GM19452 (cell line): ENCODE data around the gene AKR1C3.
"Not testable (repeated sequence)": the region's sequence is repeated elsewhere in the genome, so short reads cannot be mapped to it uniquely, and the experiment has no call there.

Experiments used
- ATAC-seq: cut with Tn5 transposase; IDR thresholded peaks from one replicate; pipeline ENCODE4 v1.9.1; 2021; ENCODE audit not compliant: unreplicated experiment

The AKR1C3 gene

GRCh38 chr10:5136468-5137087, 42.4 kb downstream of the AKR1C3 start:
- no peak for ATAC-seq

GRCh38 chr10:5137699-5138098, 43.5 kb downstream of the AKR1C3 start:
- ATAC-seq = not testable (repeated sequence)

- no peak for ATAC-seq
Measured at GRCh38 chr10:5142199-5142598, 48.0 kb downstream of the AKR1C3 start.

GRCh38 chr10:5143137-5143536, 48.9 kb downstream of the AKR1C3 start:
- ATAC-seq = no peak

- ATAC-seq = no peak
Measured at GRCh38 chr10:5146920-5147254, 52.7 kb downstream of the AKR1C3 start.

- ATAC-seq = no peak
Measured at GRCh38 chr10:5147255-5147980, 53.2 kb downstream of the AKR1C3 start.

GRCh38 chr10:5147981-5148677, 53.9 kb downstream of the AKR1C3 start:
- no peak for ATAC-seq

- ATAC-seq = no peak
Measured at GRCh38 chr10:5148678-5149032, 54.4 kb downstream of the AKR1C3 start.

- ATAC-seq = no peak
Measured at GRCh38 chr10:5151076-5151475, 56.9 kb downstream of the AKR1C3 start.

- ATAC-seq = no peak
Measured at GRCh38 chr10:5155951-5156350, 61.7 kb downstream of the AKR1C3 start.
